ENCODE measurements around the gene TRIM34.

Gene TRIM34

DNA sequence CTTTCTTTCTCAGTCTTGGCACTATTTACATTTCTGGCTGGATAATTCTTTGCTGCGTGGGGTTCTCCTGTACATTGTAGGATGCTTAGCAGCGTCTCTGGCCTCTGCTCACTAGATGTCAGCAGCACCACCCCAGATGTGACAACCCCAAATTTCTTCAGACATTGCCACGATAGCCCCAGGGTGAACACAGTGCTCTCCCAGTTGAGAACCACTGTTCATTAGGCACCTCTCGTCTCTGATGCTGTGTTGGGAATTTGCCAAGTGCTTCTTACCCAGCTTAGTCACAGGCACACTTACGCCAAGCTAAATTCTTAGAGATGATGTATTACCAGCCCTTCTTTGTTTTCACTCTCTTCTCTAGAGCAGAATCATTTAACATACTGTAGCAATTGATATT lies 19.0 kb upstream of the TRIM34 start:
- Mint-ChIP-seq H3K4me3 (no peak overlapping the region), H3K36me3 (no peaks in the 10 kb centered on the region), H3K27ac (no peak overlapping the region), H3K4me1 (no peaks in the 10 kb centered on the region), H3K27me3 (no peaks in the 10 kb centered on the region), H3K9me3 (no peaks in the 10 kb centered on the region)

GRCh38 chr11:5608808-5609207 lies 16.0 kb upstream of the TRIM34 start:
- Mint-ChIP-seq H3K4me1 (no peaks in the 10 kb centered on the region), H3K4me3 (no peak overlapping the region), H3K27me3 (no peaks in the 10 kb centered on the region), H3K27ac (no peak overlapping the region), H3K36me3 (no peaks in the 10 kb centered on the region), H3K9me3 (no peaks in the 10 kb centered on the region)

GRCh38 chr11:5610446-5610845 lies 14.4 kb upstream of the TRIM34 start:
- H3K27ac Mint-ChIP-seq, result no peak overlapping the region

DNA sequence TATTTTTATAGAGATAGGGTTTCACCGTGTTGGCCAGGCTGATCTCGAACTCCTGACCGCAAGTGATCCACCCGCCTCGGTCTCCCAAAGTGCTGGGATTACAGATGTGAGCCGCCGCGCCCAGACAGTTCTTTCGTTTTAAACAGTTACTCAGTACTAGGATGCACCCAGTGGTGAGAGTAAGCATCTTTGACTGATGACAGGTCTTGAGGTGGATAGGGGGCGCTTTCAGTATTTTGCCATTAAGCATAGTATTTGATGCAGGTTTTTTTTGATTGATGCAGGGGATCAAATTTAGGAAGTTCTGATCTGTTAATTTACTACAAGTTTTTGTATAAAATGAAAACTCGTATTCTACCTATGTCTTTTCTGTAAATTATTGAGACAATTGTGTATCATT lies 13.2 kb upstream of the TRIM34 start:
- no peaks in the 10 kb centered on the region for H3K9me3 Mint-ChIP-seq
- no peaks in the 10 kb centered on the region for H3K4me1 Mint-ChIP-seq
- H3K27ac Mint-ChIP-seq, result no peak overlapping the region
- H3K4me3 Mint-ChIP-seq, result no peak overlapping the region
- H3K27me3 Mint-ChIP-seq, result no peaks in the 10 kb centered on the region
- no peaks in the 10 kb centered on the region for H3K36me3 Mint-ChIP-seq

More at GRCh38 chr11:5610446-5610845, 14.4 kb upstream of the TRIM34 start:
- no peaks in the 10 kb centered on the region for H3K9me3 Mint-ChIP-seq
- H3K4me1 Mint-ChIP-seq, result no peaks in the 10 kb centered on the region
- no peaks in the 10 kb centered on the region for H3K36me3 Mint-ChIP-seq
- no peak overlapping the region for H3K4me3 Mint-ChIP-seq
- no peaks in the 10 kb centered on the region for H3K27me3 Mint-ChIP-seq

DNA sequence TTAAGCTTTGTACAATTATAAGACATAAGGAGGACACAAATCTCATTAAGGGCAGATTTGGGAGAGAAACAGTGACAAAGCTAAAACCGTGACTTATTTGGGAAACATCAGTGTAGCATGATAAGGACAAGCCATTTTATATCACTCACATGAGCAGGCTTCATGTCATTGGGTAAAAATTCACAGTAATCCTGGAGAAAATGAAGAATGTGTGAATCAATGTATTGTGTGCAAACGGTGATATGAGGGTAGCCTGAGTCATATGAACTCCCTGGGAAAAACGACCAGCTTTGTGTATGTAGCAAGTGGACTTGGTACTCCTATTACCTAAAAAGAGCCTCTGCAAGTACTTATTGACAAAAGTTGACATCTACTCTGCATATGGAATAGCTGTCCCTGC lies 6.0 kb upstream of the TRIM34 start:
- Mint-ChIP-seq H3K27ac (no peak overlapping the region), H3K27me3 (no peaks in the 10 kb centered on the region), H3K4me3 (no peak overlapping the region), H3K36me3 (no peaks in the 10 kb centered on the region), H3K9me3 (no peaks in the 10 kb centered on the region), H3K4me1 (peaks cover 3% of the 10 kb centered on the region)

- no peaks in the 10 kb centered on the region for H3K9me3 Mint-ChIP-seq
- no peak overlapping the region for H3K4me3 Mint-ChIP-seq
- no peaks in the 10 kb centered on the region for H3K27me3 Mint-ChIP-seq
- H3K4me1 Mint-ChIP-seq, result peaks cover 22% of the 10 kb centered on the region
- H3K36me3 Mint-ChIP-seq, result no peaks in the 10 kb centered on the region
- no peak overlapping the region for H3K27ac Mint-ChIP-seq
These were observed 3.9 kb upstream of the TRIM34 start for GRCh38 chr11:5620651-5621521.

- no peak overlapping the region for H3K4me3 Mint-ChIP-seq
- peaks cover 29% of the 10 kb centered on the region for H3K4me1 Mint-ChIP-seq
- H3K27me3 Mint-ChIP-seq, result no peaks in the 10 kb centered on the region
- no peaks in the 10 kb centered on the region for H3K9me3 Mint-ChIP-seq
- H3K36me3 Mint-ChIP-seq, result peaks cover 2% of the 10 kb centered on the region
- no peak overlapping the region for H3K27ac Mint-ChIP-seq
These were observed 3.2 kb upstream of the TRIM34 start for GRCh38 chr11:5621580-5621979.

DNA sequence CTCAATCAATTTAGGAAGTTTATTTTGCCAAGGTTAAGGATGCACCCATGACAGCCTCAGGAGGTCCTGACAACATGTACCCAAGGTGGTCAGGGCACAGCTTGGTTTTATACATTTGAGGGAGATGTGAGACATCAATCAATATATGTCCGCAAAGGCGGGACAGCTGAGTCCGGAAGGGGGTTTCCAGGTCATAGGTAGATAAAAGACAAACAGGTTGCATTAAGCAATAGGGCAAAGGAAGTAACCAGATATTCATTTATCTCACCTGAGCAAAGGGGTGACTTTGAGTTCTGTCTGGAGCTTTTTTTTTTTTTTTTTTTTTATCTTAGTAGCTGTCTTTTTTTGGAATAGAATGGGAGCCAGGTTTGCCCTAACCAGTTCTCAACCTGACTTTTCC lies 2.0 kb upstream of the TRIM34 start:
- Mint-ChIP-seq H3K4me3 (peak overlapping the region; percentile 15), H3K27ac (no peak overlapping the region), H3K9me3 (no peaks in the 10 kb centered on the region), H3K27me3 (no peaks in the 10 kb centered on the region), H3K36me3 (peaks cover 2% of the 10 kb centered on the region), H3K4me1 (peaks cover 41% of the 10 kb centered on the region)

GRCh38 chr11:5625281-5625680 lies 480 bp downstream of the TRIM34 start:
- Mint-ChIP-seq H3K4me1 (peaks cover 53% of the 10 kb centered on the region), H3K4me3 (peak overlapping the region; percentile 93), H3K27ac (peak overlapping the region; percentile 96), H3K9me3 (no peaks in the 10 kb centered on the region), H3K27me3 (no peaks in the 10 kb centered on the region), H3K36me3 (peaks cover 11% of the 10 kb centered on the region)

DNA sequence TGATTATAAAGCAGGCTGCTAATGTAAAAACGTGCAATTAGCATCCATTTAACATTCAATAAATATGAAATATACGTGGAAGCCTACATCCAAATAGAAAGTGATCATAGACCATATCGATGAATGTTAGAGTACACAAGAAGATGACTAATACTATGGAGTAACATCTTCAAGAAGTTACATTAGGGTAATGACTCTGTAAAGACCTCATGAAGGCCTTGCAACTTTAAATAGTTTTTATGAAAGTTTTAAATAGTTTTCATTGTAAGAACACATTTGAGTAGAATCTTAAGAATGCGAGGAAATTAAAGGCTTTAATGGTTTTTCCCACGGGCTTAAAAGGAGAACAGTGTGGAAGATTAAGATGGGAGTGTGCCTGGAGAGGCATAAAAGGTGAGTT lies 1.4 kb downstream of the TRIM34 start:
- H3K27me3 Mint-ChIP-seq, result no peaks in the 10 kb centered on the region
- peaks cover 14% of the 10 kb centered on the region for H3K36me3 Mint-ChIP-seq
- H3K27ac Mint-ChIP-seq, result peak overlapping the region; percentile 96
- H3K4me3 Mint-ChIP-seq, result peak overlapping the region; percentile 93
- peaks cover 63% of the 10 kb centered on the region for H3K4me1 Mint-ChIP-seq
- H3K9me3 Mint-ChIP-seq, result no peaks in the 10 kb centered on the region

DNA sequence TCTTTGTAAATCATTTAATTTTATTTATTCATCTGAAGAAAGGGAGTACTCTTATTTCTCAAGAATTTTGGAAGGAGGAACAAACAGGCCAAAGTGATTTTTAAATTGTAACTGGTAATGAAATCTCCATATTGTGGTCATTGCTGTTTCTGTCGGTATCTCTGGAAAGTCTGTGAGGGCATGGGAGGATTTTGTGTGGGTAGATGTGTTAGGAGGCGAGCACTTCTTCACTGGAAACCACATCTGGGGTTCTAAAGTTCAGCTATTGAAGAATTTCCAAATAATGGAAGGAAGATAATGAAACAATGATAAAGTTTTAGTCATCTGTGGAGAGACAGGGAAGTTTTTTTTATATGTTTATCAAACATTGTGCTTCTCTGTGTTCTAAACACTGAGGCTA lies 6.6 kb downstream of the TRIM34 start:
- Mint-ChIP-seq H3K4me3 (no peak overlapping the region), H3K27me3 (no peaks in the 10 kb centered on the region), H3K36me3 (peaks cover 37% of the 10 kb centered on the region), H3K27ac (peak overlapping the region; percentile 12), H3K4me1 (peaks cover 52% of the 10 kb centered on the region), H3K9me3 (no peaks in the 10 kb centered on the region)

- Mint-ChIP-seq H3K36me3 (peaks cover 41% of the 10 kb centered on the region), H3K4me1 (peaks cover 45% of the 10 kb centered on the region), H3K9me3 (no peaks in the 10 kb centered on the region), H3K4me3 (no peak overlapping the region), H3K27me3 (no peaks in the 10 kb centered on the region), H3K27ac (no peak overlapping the region)
These were observed 7.3 kb downstream of the TRIM34 start for GRCh38 chr11:5631969-5632635.

DNA sequence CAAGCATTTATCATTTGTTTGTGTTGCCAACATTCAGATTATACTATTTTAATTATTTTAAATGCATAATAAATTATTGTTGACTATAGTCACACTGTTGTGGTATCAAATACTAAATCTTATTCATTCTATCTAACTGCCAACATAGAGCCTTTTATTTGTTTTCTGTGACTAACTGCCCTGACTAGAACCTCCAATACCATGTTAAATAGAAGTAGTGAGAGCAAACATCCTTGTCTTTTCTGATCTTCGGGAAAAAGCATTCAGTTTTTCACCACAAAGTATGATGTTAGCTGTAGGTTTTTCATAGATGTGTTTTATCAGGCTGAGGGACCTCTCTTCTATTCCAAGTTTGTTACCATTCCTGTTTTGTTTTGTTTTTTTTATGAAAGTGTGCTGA lies 15.2 kb downstream of the TRIM34 start:
- H3K36me3 Mint-ChIP-seq, result peaks cover 40% of the 10 kb centered on the region
- H3K4me3 Mint-ChIP-seq, result no peak overlapping the region
- no peaks in the 10 kb centered on the region for H3K4me1 Mint-ChIP-seq
- H3K27ac Mint-ChIP-seq, result no peak overlapping the region
- no peaks in the 10 kb centered on the region for H3K9me3 Mint-ChIP-seq
- no peaks in the 10 kb centered on the region for H3K27me3 Mint-ChIP-seq

DNA sequence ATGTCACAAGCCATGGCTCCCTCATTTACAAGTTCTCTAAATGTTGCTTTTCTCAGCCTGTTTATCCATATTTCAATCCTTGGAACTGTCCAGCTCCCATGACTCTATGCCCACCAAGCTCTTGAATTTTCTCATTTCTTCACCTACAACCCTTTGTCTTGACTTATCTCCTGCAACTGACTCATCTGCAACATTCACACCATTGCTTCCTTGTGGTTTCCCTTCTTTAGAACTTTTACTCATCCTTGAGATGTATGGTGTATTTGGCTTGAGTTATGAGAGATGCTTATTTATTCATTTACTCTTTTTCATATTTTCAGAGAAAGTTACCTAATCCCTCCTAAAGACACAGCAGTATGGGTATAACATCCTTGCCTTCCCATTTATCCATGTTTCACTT lies 18.8 kb downstream of the TRIM34 start:
- H3K36me3 Mint-ChIP-seq, result peaks cover 23% of the 10 kb centered on the region

DNA sequence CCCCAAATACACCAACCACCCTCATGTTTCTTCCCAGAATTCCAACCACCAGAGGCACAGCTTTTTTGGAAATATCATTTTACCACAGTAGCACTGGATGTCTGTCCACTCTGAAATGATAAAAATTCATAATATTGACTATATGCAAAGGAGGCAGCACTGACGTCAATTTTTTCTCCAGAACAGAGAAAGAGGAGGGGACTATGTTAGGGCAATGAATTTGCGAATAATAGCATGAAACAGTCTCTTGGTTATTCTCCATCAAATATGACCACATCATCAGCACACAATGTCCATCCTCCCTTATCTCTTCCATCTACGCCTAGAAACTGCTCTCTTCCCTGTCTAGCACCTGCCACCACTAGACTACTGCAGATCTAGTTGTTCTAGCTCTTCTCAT lies 21.3 kb downstream of the TRIM34 start:
- Mint-ChIP-seq H3K9me3 (no peaks in the 10 kb centered on the region), H3K4me1 (no peaks in the 10 kb centered on the region), H3K36me3 (peaks cover 9% of the 10 kb centered on the region), H3K4me3 (no peak overlapping the region), H3K27ac (no peak overlapping the region), H3K27me3 (no peaks in the 10 kb centered on the region)

More for the DNA sequence above, 18.8 kb downstream of the TRIM34 start:
- no peaks in the 10 kb centered on the region for H3K27me3 Mint-ChIP-seq
- H3K4me1 Mint-ChIP-seq, result no peaks in the 10 kb centered on the region
- no peaks in the 10 kb centered on the region for H3K9me3 Mint-ChIP-seq
- H3K4me3 Mint-ChIP-seq, result no peak overlapping the region
- peak overlapping the region; percentile 71 for H3K27ac Mint-ChIP-seq

DNA sequence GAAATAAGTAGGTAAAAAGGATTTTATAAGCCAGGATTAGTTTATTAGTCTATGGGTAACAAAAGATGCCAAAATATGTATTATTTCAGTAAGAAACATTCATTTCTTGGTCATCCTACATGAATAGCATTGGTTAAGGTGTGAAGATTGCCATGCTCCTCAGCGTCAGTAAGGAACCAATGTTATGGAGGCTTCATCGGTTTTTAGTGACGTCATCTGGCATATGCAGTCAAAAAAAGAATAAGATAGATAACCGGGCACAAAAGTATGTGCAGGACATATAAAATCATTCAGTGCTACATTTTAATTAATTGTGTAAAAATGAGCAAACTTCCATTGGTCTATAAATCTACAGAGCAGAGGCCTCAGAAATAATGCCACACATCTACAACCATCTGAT lies 30.7 kb downstream of the TRIM34 start:
- Mint-ChIP-seq H3K9me3 (peaks cover 9% of the 10 kb centered on the region), H3K27ac (no peak overlapping the region), H3K36me3 (peaks cover 5% of the 10 kb centered on the region), H3K4me3 (no peak overlapping the region), H3K27me3 (no peaks in the 10 kb centered on the region), H3K4me1 (no peaks in the 10 kb centered on the region)
